ENCODE results near the gene CABLES1.

CABLES1 gene

DNA sequence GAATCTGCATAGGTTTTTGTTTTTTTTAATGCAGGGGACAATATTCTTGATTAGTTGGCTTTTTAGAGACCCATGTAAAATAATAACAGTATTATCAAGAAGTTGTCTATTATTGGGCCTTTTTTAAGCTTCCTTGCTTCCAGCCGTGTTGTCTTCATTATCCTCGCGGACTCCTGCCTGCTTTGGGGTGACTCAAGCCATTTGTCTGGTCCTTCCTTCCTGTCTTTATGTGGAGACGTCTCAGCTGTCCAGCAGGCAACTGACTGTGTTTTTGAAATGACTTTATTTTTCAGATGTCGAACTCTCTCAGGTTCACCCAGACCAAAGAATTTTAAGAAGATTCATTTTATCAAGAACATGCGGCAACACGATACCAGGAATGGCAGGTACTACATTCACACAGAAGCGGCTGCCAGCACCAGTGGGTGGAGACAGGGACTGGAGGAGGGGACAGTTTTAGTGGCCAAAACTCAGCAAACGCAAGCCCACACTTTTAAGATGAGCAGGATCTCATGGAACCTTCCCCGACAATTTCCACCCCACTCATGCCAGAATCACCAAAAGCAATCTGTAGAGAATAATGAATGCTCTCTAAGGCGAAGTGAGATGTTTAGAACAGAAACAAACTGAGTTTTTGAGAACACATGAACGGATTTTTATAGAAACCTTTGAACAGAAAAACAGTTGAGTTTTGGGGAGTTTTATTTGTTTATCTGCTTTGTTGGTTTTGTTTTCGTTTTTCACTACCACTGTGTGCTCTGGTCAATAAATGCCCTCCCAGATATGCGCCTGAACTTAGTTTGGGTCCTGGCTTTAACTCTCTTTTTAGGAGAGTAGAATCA, 59.1 kb downstream of the CABLES1 start:
- DNase-seq (ENCODE audit: low read depth): no peak

DNA sequence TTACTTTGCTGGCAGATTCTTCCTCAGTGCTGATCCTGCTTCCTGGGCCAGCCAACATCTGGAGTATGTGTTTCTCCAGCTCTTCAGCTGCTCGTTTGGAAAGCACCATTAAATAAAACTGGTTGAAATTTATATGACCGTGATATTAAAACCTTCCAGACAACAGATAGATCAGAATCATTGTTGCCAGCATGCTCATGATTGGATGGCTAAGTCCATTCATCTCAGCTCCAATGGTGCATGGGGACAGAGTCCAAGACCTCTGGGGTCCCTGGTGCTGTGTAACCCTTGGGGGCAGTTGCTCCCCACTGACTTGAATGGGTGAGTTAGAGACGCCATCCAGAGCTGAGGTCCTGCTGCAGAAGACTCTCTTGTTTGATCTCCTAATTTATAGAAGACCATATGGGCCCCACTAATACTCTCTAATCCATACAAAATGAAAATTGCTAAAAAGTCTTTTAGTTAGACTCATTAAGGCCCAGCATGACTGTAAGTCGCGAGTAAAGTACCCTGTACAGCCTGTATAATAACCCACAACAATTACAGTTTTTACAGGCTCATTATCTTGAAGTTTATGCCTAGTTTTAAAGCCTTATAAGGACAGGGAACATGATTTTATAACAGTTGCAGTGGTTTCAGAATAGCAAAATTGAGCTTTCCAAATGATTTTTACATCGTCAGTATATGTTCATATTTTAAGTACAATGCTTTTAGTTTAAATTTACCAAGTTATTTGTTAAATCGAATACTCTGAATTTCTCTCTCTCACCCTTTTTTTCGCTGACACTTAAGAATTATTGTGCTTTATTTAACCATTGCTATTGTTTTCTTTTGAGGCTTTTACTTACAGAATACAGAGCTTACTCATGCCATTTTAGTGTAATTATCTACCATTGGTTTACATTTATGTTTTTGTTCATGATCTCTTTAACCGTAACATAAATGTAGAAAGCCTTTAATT, 60.0 kb downstream of the CABLES1 start:
- DNase-seq (ENCODE audit: low read depth): no peak

DNA sequence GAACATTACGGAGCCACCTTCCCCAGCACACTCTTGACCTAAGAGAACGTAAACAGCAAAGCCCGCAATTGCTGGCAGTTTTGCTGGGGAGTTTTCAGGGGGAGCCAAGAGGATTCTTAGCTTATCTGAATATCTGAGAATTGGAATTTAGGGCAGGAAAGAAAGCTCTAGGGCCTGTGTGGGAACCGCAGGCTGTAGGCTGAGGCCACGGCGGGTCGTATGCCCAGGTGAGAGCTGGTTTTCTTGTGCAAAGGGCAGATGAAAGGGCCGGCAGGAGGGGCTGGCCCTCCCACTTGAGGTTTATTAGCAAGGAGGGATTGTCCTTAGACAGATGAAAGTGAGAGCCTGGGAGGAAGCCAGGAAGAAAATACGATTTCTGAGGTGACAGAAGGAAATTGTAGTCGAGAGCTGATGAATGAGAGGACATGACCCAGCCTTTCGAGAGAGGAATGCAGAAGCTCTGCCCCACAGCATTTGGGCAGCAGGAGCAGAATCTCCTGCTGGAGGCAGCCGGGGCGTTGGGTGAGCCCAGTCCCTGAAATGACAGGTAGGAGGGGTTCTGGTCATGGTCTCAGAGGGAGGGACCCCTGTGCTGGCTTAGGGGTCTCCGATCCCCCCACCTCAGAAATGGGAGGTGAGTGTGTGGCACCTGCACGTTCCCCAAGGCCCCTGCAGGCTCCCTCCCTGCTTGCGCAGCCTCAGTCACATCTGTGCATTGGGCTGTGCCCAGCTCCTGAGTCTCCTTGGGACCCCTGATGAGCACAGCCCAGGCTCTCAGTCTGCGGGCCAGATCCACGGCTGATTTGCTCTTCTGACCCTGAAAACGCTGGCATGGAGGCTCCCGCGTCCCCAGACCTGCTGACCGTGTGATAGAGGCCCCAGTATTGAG, 61.1 kb downstream of the CABLES1 start:
- DNase-seq (ENCODE audit: low read depth): no peak

- no peak for DNase-seq (ENCODE audit: low read depth)
Observed at GRCh38 chr18:23198217-23198845, 63.0 kb downstream of the CABLES1 start.

DNA sequence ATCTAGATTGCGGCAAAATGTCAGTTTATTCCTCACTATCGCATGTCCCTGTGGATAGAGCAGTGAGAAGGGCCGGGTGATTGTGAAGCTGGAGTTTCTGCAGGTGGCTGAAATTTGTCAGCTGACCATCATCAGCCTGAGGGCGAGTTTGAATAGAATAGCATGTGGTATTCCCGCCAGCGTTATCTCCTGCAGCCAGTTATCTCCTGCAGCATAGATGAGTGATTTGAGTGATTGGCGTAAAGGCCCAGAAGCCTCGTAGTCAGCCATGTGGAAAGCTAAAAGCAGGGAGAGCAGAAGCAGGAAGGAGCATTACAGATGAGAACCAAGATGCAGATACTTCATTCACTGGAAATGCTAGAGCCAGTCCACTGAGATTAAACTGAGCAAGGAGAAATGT, 65.5 kb downstream of the CABLES1 start:
- DNase-seq (ENCODE audit: low read depth): no peak

DNA sequence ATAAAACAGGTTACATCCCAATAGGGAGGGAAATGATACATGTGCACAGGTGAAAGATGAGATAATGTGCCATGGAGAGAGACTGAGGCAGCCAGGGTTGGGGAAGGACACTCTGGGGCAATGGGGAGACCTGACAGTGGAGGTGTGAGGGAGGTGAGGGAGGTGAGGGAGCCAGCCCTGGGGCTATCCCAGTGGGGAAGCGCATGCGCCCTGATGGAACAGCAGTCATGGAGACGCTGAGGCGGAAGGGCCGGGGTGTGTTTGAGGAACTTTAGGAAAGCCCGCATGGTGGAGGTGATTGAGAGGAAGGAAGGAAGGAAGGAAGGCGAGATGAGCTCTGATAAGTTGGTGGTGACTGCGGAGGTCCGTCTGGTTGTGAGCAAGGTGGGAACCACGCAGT, 66.5 kb downstream of the CABLES1 start:
- no peak for DNase-seq (ENCODE audit: low read depth)

GRCh38 chr18:23203891-23204432, 68.7 kb downstream of the CABLES1 start:
- no peak for DNase-seq (ENCODE audit: low read depth)

DNA sequence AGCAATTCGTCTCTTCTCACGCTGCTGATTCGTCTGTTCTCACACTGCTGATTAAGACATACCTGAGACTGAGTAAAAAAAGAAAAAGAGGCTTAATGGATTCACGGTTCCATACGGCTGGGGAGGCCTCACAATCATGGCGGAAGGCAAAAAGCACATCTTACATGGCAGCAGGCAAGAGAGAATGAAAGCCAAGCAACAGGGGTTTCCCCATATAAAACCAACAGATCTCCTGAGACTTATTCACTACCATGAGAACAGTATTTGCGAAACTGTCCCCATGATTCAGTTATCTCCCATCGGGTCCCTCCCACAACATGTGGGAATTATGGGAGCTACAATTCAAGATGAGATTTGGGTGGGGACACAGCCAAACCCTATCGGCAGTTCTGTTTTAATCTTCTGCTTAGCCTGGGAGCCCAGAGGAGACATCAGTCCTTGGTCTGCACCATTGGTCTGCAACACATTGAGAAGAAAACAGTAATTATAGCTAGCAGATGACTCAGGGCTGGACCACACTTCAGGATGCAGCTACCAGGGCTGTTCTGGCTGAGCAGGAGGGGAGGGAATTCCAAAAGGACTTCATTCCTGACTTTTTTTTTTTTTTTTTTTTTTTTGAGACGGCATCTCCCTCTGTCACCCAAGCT, 69.4 kb downstream of the CABLES1 start:
- no peak for DNase-seq (ENCODE audit: low read depth)

DNA sequence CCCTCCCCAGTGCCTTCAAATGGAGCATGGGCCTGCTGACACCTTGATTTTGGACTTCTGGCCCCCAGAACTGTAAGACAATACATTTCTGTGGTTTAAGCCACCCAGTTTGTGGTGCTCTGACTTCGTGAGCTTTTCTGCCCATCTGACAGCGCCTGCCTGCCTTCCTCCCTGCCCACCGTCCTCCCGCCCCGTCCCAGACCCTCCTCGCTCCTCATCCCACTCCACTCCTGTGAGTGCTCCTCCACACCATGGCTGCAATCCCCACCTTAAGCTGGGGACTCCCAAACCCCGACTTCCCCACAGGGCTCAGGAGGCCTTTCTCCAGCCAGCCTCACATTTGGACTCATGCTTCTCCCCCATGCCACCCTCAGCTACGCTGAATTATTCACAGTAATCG, 70.7 kb downstream of the CABLES1 start:
- no peak for DNase-seq (ENCODE audit: low read depth)

- DNase-seq (ENCODE audit: low read depth): no peak
Observed at GRCh38 chr18:23207191-23207955, 72.1 kb downstream of the CABLES1 start.

GRCh38 chr18:23207994-23208393, 72.7 kb downstream of the CABLES1 start:
- DNase-seq (ENCODE audit: low read depth): no peak

DNA sequence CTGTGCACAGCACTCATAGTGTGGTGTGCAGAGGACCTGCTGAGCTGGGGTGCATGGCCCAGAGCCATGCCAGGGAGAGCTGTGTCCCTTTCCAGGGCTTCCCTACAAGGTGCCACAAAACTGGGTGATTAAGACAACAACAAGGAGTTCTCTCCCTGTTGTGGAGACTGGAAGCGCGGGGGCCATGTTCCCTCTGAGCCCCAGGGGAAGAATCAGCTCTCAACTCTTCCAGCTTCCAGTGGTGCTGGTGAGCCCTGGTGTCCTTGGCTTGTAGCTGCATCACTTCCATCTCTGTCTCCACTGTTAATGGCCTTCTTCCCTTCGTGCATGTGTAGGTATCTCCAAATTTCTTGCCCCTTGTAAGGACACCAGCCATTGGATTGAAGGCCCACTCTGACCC, 73.3 kb downstream of the CABLES1 start:
- no peak for DNase-seq (ENCODE audit: low read depth)

GRCh38 chr18:23209031-23209430, 73.7 kb downstream of the CABLES1 start:
- DNase-seq (ENCODE audit: low read depth): no peak

GRCh38 chr18:23209796-23210195, 74.5 kb downstream of the CABLES1 start:
- DNase-seq (ENCODE audit: low read depth): no peak

- DNase-seq (ENCODE audit: low read depth): no peak
Observed at GRCh38 chr18:23210526-23210925, 75.2 kb downstream of the CABLES1 start.

GRCh38 chr18:23211146-23211545, 75.9 kb downstream of the CABLES1 start:
- no peak for DNase-seq (ENCODE audit: low read depth)

DNA sequence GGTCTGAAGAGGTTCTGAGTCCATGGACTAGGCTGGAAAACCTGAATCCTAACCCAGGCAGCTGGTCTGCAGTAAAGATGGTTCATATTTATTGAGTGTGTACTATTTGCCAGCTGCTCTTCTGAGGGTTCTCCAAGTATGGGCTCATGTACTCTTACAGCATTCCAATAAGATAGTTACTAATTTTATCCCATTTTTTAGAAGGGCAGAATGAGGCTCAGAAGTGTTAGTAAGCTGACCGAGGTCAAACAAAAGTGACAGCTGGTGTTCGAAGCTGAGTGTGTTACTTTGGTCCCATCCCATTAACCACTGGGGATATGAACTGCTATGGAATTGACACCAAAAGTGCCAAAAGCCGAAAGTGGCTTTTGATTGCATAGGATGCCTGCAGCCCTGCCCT, 76.9 kb downstream of the CABLES1 start:
- DNase-seq (ENCODE audit: low read depth): no peak

DNA sequence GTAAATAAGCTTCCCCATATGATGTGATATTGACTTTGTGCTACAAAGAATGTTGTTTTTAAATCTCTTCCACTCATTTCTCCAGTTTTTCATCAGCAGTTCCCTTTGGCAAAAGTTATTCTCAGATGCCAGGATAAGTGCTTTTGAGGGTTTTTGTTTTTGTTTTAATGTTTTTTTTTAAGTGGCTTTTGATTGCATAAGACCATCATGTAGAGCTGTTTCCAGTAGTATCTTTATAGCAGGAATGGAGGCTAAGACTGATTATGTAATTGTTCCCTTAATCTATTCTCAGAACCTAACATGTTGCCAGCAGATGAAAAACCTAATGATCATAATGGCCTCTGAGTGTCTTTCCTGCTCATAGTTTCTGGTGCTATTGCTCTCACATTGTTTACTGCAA, 77.9 kb downstream of the CABLES1 start:
- DNase-seq (ENCODE audit: low read depth): no peak

DNA sequence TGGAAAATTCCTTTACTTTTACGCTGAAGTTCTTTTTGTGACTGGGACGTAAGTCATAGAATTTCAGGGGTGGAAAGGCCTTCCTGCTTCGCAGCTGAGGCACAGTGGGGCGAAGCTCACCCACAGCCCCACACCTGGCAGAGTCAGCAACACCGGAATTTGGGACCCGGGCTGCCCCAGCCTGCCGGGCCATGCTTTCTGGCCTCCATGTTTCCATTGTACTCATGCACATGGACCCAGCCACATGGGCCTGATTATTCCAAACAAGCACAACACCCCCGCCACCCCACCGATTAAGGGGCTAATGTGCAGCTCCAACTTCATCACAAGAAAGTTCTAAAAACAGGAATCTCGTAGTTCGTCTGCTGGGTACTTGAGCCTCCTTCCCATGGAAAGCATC, 82.5 kb downstream of the CABLES1 start:
- DNase-seq (ENCODE audit: low read depth): no peak

- DNase-seq (ENCODE audit: low read depth): no peak
Observed at GRCh38 chr18:23220355-23220754, 85.1 kb downstream of the CABLES1 start.
